B cell (primary cell): ENCODE results near the gene GFAP.

Source experiments
- CTCF ChIP-seq: fragments of 200-600 bp; IDR thresholded peaks from one replicate; pipeline ENCODE4 v1.8.0; 2022; ENCODE audit warnings: antibody characterized with exemption, mild to moderate bottlenecking
- EZH2 ChIP-seq: IDR thresholded peaks from 2 replicates; pipeline ENCODE4 v1.6.1; 2012; ENCODE audit warnings: borderline replicate concordance, low read depth, mild to moderate bottlenecking, moderate library complexity, low read length; ENCODE audit not compliant: insufficient read depth, poor library complexity, severe bottlenecking

- TF ChIP-seq CTCF (no peak), EZH2 (no peak)
Observed at GRCh38 chr17:44877121-44877520, 38.2 kb downstream of the GFAP start.
